ENCODE results near the gene OLIG2.

OLIG2 gene

GRCh38 chr21:33070998-33071769, 45.4 kb downstream of the OLIG2 start:
- no peak for TF ChIP-seq ZNF565 (CRISPR knock-in tag; conservative IDR thresholded peaks at IDR 0.05; ENCODE audit: low read depth)
- no peak for TF ChIP-seq TCF4 (CRISPR knock-in tag; IDR thresholded peaks at IDR 0.05; ENCODE audit: borderline replicate concordance)
- no peak for TF ChIP-seq ZC3H10 (CRISPR knock-in tag; IDR thresholded peaks at IDR 0.05)
- no peak for TF ChIP-seq ESRRG (CRISPR knock-in tag; IDR thresholded peaks at IDR 0.05)
- no peak for TF ChIP-seq PPARA (CRISPR knock-in tag; IDR thresholded peaks at IDR 0.05; ENCODE audit: borderline replicate concordance)
- TF ChIP-seq RARB (CRISPR knock-in tag; IDR thresholded peaks at IDR 0.05), result no peak
- no peak for TF ChIP-seq TOX (CRISPR knock-in tag; IDR thresholded peaks at IDR 0.05; ENCODE audit: borderline replicate concordance)
- TF ChIP-seq ISL1 (CRISPR knock-in tag; IDR thresholded peaks at IDR 0.05), result no peak
- TF ChIP-seq OSR1 (CRISPR knock-in tag; IDR thresholded peaks at IDR 0.05), result no peak
- TF ChIP-seq CSDC2 (CRISPR knock-in tag; IDR thresholded peaks at IDR 0.05), result no peak
- no peak for TF ChIP-seq ARNTL (CRISPR knock-in tag; IDR thresholded peaks at IDR 0.05; ENCODE audit: borderline replicate concordance, low read depth)
- TF ChIP-seq, protein P1, sequence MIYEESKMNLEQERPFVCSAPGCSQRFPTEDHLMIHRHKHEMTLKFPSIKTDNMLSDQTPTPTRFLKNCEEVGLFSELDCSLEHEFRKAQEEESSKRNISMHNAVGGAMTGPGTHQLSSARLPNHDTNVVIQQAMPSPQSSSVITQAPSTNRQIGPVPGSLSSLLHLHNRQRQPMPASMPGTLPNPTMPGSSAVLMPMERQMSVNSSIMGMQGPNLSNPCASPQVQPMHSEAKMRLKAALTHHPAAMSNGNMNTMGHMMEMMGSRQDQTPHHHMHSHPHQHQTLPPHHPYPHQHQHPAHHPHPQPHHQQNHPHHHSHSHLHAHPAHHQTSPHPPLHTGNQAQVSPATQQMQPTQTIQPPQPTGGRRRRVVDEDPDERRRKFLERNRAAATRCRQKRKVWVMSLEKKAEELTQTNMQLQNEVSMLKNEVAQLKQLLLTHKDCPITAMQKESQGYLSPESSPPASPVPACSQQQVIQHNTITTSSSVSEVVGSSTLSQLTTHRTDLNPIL (CRISPR knock-in tag; IDR thresholded peaks at IDR 0.05; ENCODE audit: low read depth), result no peak
- TF ChIP-seq POU6F1 (CRISPR knock-in tag; IDR thresholded peaks at IDR 0.05; ENCODE audit: borderline replicate concordance, low read depth), result no peak
- TF ChIP-seq ZFP3 (CRISPR knock-in tag; IDR thresholded peaks at IDR 0.05), result no peak
- no peak for TF ChIP-seq TSHZ2 (CRISPR knock-in tag; IDR thresholded peaks at IDR 0.05)
- TF ChIP-seq, protein P2, sequence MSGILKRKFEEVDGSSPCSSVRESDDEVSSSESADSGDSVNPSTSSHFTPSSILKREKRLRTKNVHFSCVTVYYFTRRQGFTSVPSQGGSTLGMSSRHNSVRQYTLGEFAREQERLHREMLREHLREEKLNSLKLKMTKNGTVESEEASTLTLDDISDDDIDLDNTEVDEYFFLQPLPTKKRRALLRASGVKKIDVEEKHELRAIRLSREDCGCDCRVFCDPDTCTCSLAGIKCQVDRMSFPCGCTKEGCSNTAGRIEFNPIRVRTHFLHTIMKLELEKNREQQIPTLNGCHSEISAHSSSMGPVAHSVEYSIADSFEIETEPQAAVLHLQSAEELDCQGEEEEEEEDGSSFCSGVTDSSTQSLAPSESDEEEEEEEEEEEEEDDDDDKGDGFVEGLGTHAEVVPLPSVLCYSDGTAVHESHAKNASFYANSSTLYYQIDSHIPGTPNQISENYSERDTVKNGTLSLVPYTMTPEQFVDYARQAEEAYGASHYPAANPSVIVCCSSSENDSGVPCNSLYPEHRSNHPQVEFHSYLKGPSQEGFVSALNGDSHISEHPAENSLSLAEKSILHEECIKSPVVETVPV (CRISPR knock-in tag; IDR thresholded peaks at IDR 0.05), result no peak
- no peak for TF ChIP-seq GLIS3 (CRISPR knock-in tag; IDR thresholded peaks at IDR 0.05)
- TF ChIP-seq ZNF70 (CRISPR knock-in tag; IDR thresholded peaks at IDR 0.05), result no peak
- peak; percentile 22; the same call in 1 of the 3 replicates for ATAC-seq

DNA sequence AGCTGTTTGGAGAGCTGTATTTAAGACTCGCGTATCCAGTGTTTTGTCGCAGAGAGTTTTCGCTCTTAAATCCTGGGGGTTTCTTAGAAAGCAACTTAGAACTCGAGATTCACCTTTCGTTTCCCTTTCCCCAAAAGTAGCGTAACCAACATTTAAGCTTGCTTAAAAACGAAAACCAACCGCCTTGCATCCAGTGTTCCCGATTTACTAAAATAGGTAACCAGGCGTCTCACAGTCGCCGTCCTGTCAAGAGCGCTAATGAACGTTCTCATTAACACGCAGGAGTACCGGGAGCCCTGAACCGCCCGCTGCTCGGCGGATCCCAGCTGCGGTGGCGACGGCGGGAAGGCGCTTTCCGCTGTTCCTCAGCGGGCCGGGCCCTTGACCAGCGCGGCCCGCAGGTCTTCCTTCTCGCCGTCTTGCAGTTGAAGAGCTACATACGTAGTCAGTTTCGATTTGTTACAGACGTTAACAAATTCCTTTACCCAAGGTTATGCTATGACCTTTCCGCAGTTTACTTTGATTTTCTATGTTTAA, 46.1 kb downstream of the OLIG2 start:
- TF ChIP-seq, protein P1 (CRISPR knock-in tag; IDR thresholded peaks at IDR 0.05; ENCODE audit: low read depth), result no peak
- TF ChIP-seq RARB (CRISPR knock-in tag; IDR thresholded peaks at IDR 0.05) (no peak), GLIS3 (CRISPR knock-in tag; IDR thresholded peaks at IDR 0.05) (no peak), ZFP30 (CRISPR knock-in tag; IDR thresholded peaks at IDR 0.05) (no peak), TSHZ2 (CRISPR knock-in tag; IDR thresholded peaks at IDR 0.05) (no peak), ZC3H10 (CRISPR knock-in tag; IDR thresholded peaks at IDR 0.05) (no peak), POU6F1 (CRISPR knock-in tag; IDR thresholded peaks at IDR 0.05; ENCODE audit: borderline replicate concordance, low read depth) (no peak)
- no peak for ATAC-seq
